Kidney (tissue), 14 donors: ENCODE data around the gene PFDN1. TPM values are rescaled to one million over a fixed set of nuclear protein-coding genes. Genes with fewer than 3 reads are reported as not detected.

Source experiments
- DNase-seq, 5 donors: peaks; one replicate each; pipeline ENCODE4 v3.0.0-alpha.2; 2013 to 2020
- FAIRE-seq: peaks from 2 replicates; lab custom pipeline; 2012; peaks lifted over from hg19 to GRCh38; lab: Jason Lieb, UNC
- H3K27ac ChIP-seq, 2 donors: one replicate each; pipeline ENCODE4 v1.7.0; 2013; ENCODE audit warnings: low read depth in 2 of 2, low read length in 2 of 2, inconsistent platforms in 1 of 2
- H3K27me3 ChIP-seq: one replicate; pipeline ENCODE4 v1.7.1; 2013; ENCODE audit warnings: low read length, inconsistent platforms; ENCODE audit not compliant: control insufficient read depth, insufficient read depth
- H3K36me3 ChIP-seq, 3 donors: one replicate each; pipeline versions ENCODE4 v1.7.0 to v1.7.1; 2013; ENCODE audit warnings: low read length in 3 of 3, control low read depth in 1 of 3, inconsistent platforms in 1 of 3; ENCODE audit not compliant: insufficient read depth in 3 of 3, control insufficient read depth in 2 of 3
- H3K4me1 ChIP-seq, 3 donors: one replicate each; pipeline versions ENCODE4 v1.7.0 to v1.7.1; 2013; ENCODE audit warnings: low read length in 3 of 3, inconsistent platforms in 1 of 3, low read depth in 1 of 3; ENCODE audit not compliant: control insufficient read depth in 2 of 3, insufficient read depth in 2 of 3
- H3K4me3 ChIP-seq, 3 donors: one replicate each; pipeline versions ENCODE4 v1.7.0 to v1.8.1; 2013; ENCODE audit warnings: low read length in 3 of 3, control low read depth in 1 of 3, inconsistent platforms in 1 of 3
- H3K9ac ChIP-seq, 3 donors: one replicate each; pipeline versions ENCODE4 v1.7.0 to v1.7.1; 2013; ENCODE audit warnings: low read length in 3 of 3, control low read depth in 1 of 3, inconsistent platforms in 1 of 3
- H3K9me3 ChIP-seq, 3 donors: one replicate each; pipeline versions ENCODE4 v1.7.0 to v1.7.1; 2013; ENCODE audit warnings: low read length in 3 of 3, control low read depth in 1 of 3, inconsistent platforms in 1 of 3; ENCODE audit not compliant: control insufficient read depth in 2 of 3, insufficient read depth in 1 of 3
- CTCF ChIP-seq: IDR thresholded peaks from 3 replicates; pipeline ENCODE4 v1.5.1; 2012; ENCODE audit warnings: mild to moderate bottlenecking, moderate library complexity, borderline replicate concordance; ENCODE audit not compliant: insufficient read depth; ENCODE audit errors: extremely low read depth
- intact Hi-C: fragments of 100-400 bp; cut with DNase I; formaldehyde crosslinking; loops from one replicate; pipeline ENCODE4 v1.11.1; 2022
- polyA plus RNA-seq: library from polyadenylated mRNA; stranded (reverse); fragments of 350-450 nt; fragmentation: Illumina TruSeq; extraction: RNeasy Lipid Tissue Mini Kit (QIAGEN cat#74804); gene quantifications from one replicate; pipeline ENCODE4 v1.2.3, GENCODE V29; 2014; ENCODE audit warnings: low read depth, low replicate concordance; ENCODE audit not compliant: insufficient read depth
- total RNA-seq: library from RNA; stranded (reverse); fragmentation: NEBNext Ultra II Directional; extraction: Animal tissue kit (Norgen Biotek cat#: 25700); gene quantifications from one replicate; pipeline ENCODE4 v1.2.1, GENCODE V29; 2021
- donor health status: control.
- donor health status: control.
- donor health status: control.
- donor health status: control.
- donor health status: control.
- donor health status: DM: yes; HTN: yes; CAD: no.
- donor health status: Normal renal cell carcinoma (clear cell type).

Gene PFDN1
- total and polyA plus RNA-seq, 2 donors from 2014 or later: 48.9 to 85.8 TPM

- intact Hi-C loops: no loop called here
- no peaks in the 10 kb centered on the region for H3K27me3 ChIP-seq
- FAIRE-seq (no peak), DNase-seq (no peak)
- peaks cover 0 to 53% (median 37%) of the 10 kb centered on the region in 3 donors for H3K4me1 ChIP-seq
- no peak for TF ChIP-seq CTCF
- no peak overlapping the region for H3K4me3 ChIP-seq
- H3K36me3 ChIP-seq: no peaks in the 10 kb centered on the region
- no peaks in the 10 kb centered on the region for H3K9me3 ChIP-seq
- peak overlapping the region in 1 of 2 donors; percentile 25 for H3K27ac ChIP-seq
- no peak overlapping the region for H3K9ac ChIP-seq
These were observed 88.1 kb downstream of the PFDN1 start for GRCh38 chr5:140214831-140215230.

- no peak for DNase-seq
- H3K4me1 ChIP-seq: peaks cover 0 to 39% (median 25%) of the 10 kb centered on the region in 3 donors
These were observed 89.4 kb downstream of the PFDN1 start for GRCh38 chr5:140213370-140213983.

GRCh38 chr5:140208065-140208464 lies 94.8 kb downstream of the PFDN1 start:
- Histone ChIP-seq H3K9ac (no peak overlapping the region), H3K4me3 (no peak overlapping the region), H3K9me3 (no peaks in the 10 kb centered on the region), H3K27me3 (no peaks in the 10 kb centered on the region), H3K27ac (peak overlapping the region in 1 of 2 donors; percentile 18), H3K36me3 (peaks cover 0 to 6% (median 2%) of the 10 kb centered on the region in 3 donors), H3K4me1 (peaks cover 0 to 32% (median 15%) of the 10 kb centered on the region in 3 donors)
- DNase-seq (no peak), FAIRE-seq (no peak)
- intact Hi-C loops: no loop called here
- TF ChIP-seq CTCF: no peak

More at GRCh38 chr5:140213370-140213983, 89.4 kb downstream of the PFDN1 start:
- Histone ChIP-seq H3K9ac (no peak overlapping the region), H3K9me3 (no peaks in the 10 kb centered on the region), H3K27ac (no peak overlapping the region), H3K4me3 (no peak overlapping the region), H3K27me3 (no peaks in the 10 kb centered on the region), H3K36me3 (no peaks in the 10 kb centered on the region)
- intact Hi-C loops: no loop called here
- TF ChIP-seq CTCF: no peak
- FAIRE-seq: no peak
